Measurements from ENCODE around the gene ZNF324B. TPM values are rescaled to one million over a fixed set of nuclear protein-coding genes. Genes with fewer than 3 reads are reported as not detected.
A peak's percentile ranks its signal among the peaks of the same experiment; 100 is the strongest.
"Not testable (repeated sequence)": the region's sequence is repeated elsewhere in the genome, so short reads cannot be mapped to it uniquely, and the experiment has no call there.

Gene ZNF324B
- polyA plus RNA-seq (2012; ENCODE audit: low read depth, missing spikeins) = 3.0 TPM

GRCh38 chr19:58451358-58452101 lies at the start of gene ZNF324B:
TSS of gene ZNF324B (plus strand) at chr19:58451622. CDS start at chr19:58453702, 2,080 bp downstream.
- DNase-seq (ENCODE audit: insufficient read length, low spot score) = peak; percentile 97
- peak; percentile 93 for FAIRE-seq
- TF ChIP-seq POLR2A (IDR thresholded peaks at IDR 0.05; ENCODE audit: low read depth, low read length) (peak; percentile 45; the same call in 1 of the 2 replicates), PAX5 (IDR thresholded peaks at IDR 0.05; ENCODE audit: insufficient read depth, low read length, severe bottlenecking) (peak; percentile 14), POU2F2 (IDR thresholded peaks at IDR 0.05; ENCODE audit: low read depth, low read length) (no peak)

- no peak for TF ChIP-seq POLR2A (IDR thresholded peaks at IDR 0.05; ENCODE audit: low read depth, low read length)
- no peak for TF ChIP-seq PAX5 (IDR thresholded peaks at IDR 0.05; ENCODE audit: insufficient read depth, low read length, severe bottlenecking)
- TF ChIP-seq TAF1 (IDR thresholded peaks at IDR 0.05; ENCODE audit: low read depth, low read length) = no peak
- FAIRE-seq = no peak
- DNase-seq (ENCODE audit: insufficient read length, low spot score) = no peak
Observed at GRCh38 chr19:58401840-58402421, 49.5 kb upstream of the ZNF324B start.

- DNase-seq (ENCODE audit: insufficient read length, low spot score); FAIRE-seq: not testable (repeated sequence)
Observed at GRCh38 chr19:58403920-58404478, 47.4 kb upstream of the ZNF324B start.

- DNase-seq (ENCODE audit: insufficient read length, low spot score) = no peak
- no peak for TF ChIP-seq PAX5 (IDR thresholded peaks at IDR 0.05; ENCODE audit: insufficient read depth, low read length, severe bottlenecking)
- TF ChIP-seq POU2F2 (IDR thresholded peaks at IDR 0.05; ENCODE audit: low read depth, low read length) = no peak
- TF ChIP-seq SPI1 (IDR thresholded peaks at IDR 0.05; ENCODE audit: low read depth, low read length) = no peak
- TF ChIP-seq POLR2A (IDR thresholded peaks at IDR 0.05; ENCODE audit: low read depth, low read length) = no peak
- TF ChIP-seq TAF1 (IDR thresholded peaks at IDR 0.05; ENCODE audit: low read depth, low read length) = no peak
- no peak for TF ChIP-seq POLR2AphosphoS5 (IDR thresholded peaks at IDR 0.05; ENCODE audit: low read depth, low read length)
- no peak for FAIRE-seq
Observed at GRCh38 chr19:58406818-58407657, 44.4 kb upstream of the ZNF324B start.

GRCh38 chr19:58407658-58408151 lies 43.7 kb upstream of the ZNF324B start:
- FAIRE-seq (no peak), DNase-seq (ENCODE audit: insufficient read length, low spot score) (no peak)
- TF ChIP-seq POLR2A (IDR thresholded peaks at IDR 0.05; ENCODE audit: low read depth, low read length) (no peak), POU2F2 (IDR thresholded peaks at IDR 0.05; ENCODE audit: low read depth, low read length) (no peak), TAF1 (IDR thresholded peaks at IDR 0.05; ENCODE audit: low read depth, low read length) (no peak), POLR2AphosphoS5 (IDR thresholded peaks at IDR 0.05; ENCODE audit: low read depth, low read length) (no peak)

- no peak for TF ChIP-seq SPI1 (IDR thresholded peaks at IDR 0.05; ENCODE audit: low read depth, low read length)
- TF ChIP-seq PAX5 (IDR thresholded peaks at IDR 0.05; ENCODE audit: insufficient read depth, low read length, severe bottlenecking) = peak; percentile 70
- peak; percentile 76; the same call in 1 of the 2 replicates for TF ChIP-seq POLR2AphosphoS5 (IDR thresholded peaks at IDR 0.05; ENCODE audit: low read depth, low read length)
- TF ChIP-seq POU2F2 (IDR thresholded peaks at IDR 0.05; ENCODE audit: low read depth, low read length) = no peak
- TF ChIP-seq POLR2A (IDR thresholded peaks at IDR 0.05; ENCODE audit: low read depth, low read length) = peak; percentile 57; the same call in 1 of the 2 replicates
- peak; percentile 79 for TF ChIP-seq TAF1 (IDR thresholded peaks at IDR 0.05; ENCODE audit: low read depth, low read length)
- DNase-seq (ENCODE audit: insufficient read length, low spot score) (peak; percentile 96), FAIRE-seq (peak; percentile 94)
Observed at GRCh38 chr19:58408152-58409009, 43.0 kb upstream of the ZNF324B start, which contains the start of gene ZNF584. TSS of gene ZNF584 (plus strand) at chr19:58408649. CDS start at chr19:58409148, 499 bp downstream.

GRCh38 chr19:58409010-58409790 lies 42.2 kb upstream of the ZNF324B start:
- DNase-seq (ENCODE audit: insufficient read length, low spot score) = no peak
- no peak for FAIRE-seq
- TF ChIP-seq POU2F2 (IDR thresholded peaks at IDR 0.05; ENCODE audit: low read depth, low read length) (no peak), POLR2A (IDR thresholded peaks at IDR 0.05; ENCODE audit: low read depth, low read length) (no peak), PAX5 (IDR thresholded peaks at IDR 0.05; ENCODE audit: insufficient read depth, low read length, severe bottlenecking) (no peak), TAF1 (IDR thresholded peaks at IDR 0.05; ENCODE audit: low read depth, low read length) (no peak), POLR2AphosphoS5 (IDR thresholded peaks at IDR 0.05; ENCODE audit: low read depth, low read length) (no peak), SPI1 (IDR thresholded peaks at IDR 0.05; ENCODE audit: low read depth, low read length) (no peak)

- FAIRE-seq (no peak), DNase-seq (ENCODE audit: insufficient read length, low spot score) (no peak)
- no peak for TF ChIP-seq TAF1 (IDR thresholded peaks at IDR 0.05; ENCODE audit: low read depth, low read length)
- no peak for TF ChIP-seq PAX5 (IDR thresholded peaks at IDR 0.05; ENCODE audit: insufficient read depth, low read length, severe bottlenecking)
- no peak for TF ChIP-seq SPI1 (IDR thresholded peaks at IDR 0.05; ENCODE audit: low read depth, low read length)
- TF ChIP-seq POU2F2 (IDR thresholded peaks at IDR 0.05; ENCODE audit: low read depth, low read length) = no peak
- TF ChIP-seq POLR2AphosphoS5 (IDR thresholded peaks at IDR 0.05; ENCODE audit: low read depth, low read length) = no peak
- TF ChIP-seq POLR2A (IDR thresholded peaks at IDR 0.05; ENCODE audit: low read depth, low read length) = no peak
Observed at GRCh38 chr19:58416604-58417003, 34.8 kb upstream of the ZNF324B start.

Data from GM12891 (cell line).